CD4-positive, alpha-beta T cell treated with Interleukin-6 for 4 hours (primary cell): ENCODE measurements around the gene PRKD1.

Experiments used
- DNase-seq: peaks from one replicate; pipeline ENCODE4 v3.0.0-alpha.2; 2020; ENCODE audit warnings: mixed read lengths

Gene PRKD1

GRCh38 chr14:29587046-29587445 lies 340.6 kb downstream of the PRKD1 start:
- DNase-seq: no peak

DNA sequence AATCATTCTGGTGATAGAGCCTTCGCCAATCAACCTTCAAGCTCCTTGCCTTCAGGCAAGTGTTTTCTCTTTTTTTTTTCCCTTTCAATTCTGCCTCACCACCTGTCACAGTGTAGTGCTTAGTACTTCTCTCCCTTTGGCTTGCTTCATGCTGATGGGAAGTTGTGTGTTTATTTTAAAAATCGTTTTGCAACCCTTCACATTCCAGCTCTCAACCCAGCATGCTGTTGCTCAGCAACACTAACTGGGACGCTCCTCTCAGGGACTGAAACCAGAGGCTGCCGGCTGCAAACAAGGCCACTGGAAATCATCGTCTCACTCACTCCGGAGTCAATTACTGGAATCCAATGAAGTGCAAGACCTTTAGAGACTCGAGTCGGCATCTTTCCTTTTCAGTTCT lies 342.7 kb downstream of the PRKD1 start:
- no peak for DNase-seq

GRCh38 chr14:29580763-29581162 lies 346.9 kb downstream of the PRKD1 start:
- no peak for DNase-seq

DNA sequence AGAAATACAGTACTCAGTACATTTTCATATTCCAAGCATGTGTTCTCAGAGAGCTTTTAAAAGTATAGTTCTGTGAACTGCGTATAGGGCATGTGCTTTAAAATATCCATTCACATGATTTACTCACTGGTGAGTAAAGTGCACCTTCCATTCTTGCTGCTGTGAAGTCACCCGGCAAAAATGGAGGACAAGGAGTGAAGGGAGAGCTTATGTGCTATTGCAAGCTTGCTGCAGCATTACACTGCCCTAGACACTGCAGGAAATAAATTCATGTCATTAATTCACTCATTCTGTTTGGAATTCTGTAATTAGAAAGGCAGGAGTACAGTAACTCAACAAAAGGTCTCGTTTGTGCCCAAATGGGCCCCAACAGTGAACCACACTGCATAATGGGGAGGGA lies 347.8 kb downstream of the PRKD1 start:
- DNase-seq: no peak

GRCh38 chr14:29576927-29577326 lies 350.7 kb downstream of the PRKD1 start:
- no peak for DNase-seq

- no peak for DNase-seq
These were observed 358.5 kb downstream of the PRKD1 start for GRCh38 chr14:29569194-29569593.

DNA sequence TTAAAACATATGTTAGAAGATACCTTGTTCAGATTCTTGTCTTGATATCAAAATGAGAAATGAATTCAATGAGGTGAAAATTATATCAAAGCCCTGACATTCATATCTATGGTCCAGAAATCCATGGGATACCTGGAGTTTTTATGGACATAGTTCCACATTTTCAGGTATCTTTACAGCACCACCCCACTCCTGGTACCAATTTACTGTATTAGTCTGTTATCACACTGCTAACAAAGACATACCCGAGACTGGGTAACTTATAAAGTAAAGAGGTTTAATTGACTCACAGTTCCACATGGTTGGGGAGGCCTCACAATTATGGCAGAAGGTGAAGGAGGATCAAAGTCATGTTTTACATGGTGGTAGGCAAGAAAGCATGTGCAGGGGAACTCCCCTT lies 361.5 kb downstream of the PRKD1 start:
- no peak for DNase-seq

- DNase-seq: no peak
These were observed 369.1 kb downstream of the PRKD1 start for GRCh38 chr14:29558516-29558915.

DNA sequence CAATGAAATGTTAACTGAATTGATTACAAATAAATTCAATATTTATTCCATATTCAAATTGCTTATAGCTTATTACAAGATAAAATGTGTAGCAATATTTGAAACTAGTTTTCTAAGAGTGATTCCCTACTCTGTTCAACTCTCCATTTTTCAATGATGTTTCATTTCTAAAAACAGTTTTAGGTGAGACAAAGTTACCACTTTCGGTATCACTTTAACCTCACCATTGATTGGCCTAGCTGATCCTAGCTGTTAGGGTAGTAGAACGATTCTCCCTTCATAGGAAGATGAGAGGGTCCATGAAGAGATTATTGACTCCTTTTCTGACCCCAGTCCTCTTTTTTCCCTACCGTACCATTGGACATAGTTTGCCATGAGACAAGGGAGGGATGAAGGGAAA lies 373.3 kb downstream of the PRKD1 start:
- no peak for DNase-seq

DNA sequence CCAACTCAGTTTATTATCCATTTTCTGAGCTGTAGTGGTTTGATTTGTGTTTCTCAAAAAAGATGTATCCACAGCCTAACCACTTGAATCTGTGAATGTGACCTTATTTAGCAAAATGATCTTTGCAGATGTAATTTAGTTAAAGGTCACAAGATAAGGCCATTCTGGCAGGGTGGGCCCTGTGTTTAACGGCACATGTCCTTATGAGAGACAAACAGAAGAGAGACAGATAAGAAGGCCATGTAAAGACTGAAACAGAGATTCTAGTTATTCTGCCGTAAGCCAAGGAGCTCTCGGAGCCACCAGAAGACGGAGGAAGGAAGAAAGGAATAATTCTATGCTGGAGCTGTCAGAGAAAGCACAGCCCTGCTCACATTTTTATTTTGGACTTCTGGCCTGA lies 374.2 kb downstream of the PRKD1 start:
- no peak for DNase-seq

DNA sequence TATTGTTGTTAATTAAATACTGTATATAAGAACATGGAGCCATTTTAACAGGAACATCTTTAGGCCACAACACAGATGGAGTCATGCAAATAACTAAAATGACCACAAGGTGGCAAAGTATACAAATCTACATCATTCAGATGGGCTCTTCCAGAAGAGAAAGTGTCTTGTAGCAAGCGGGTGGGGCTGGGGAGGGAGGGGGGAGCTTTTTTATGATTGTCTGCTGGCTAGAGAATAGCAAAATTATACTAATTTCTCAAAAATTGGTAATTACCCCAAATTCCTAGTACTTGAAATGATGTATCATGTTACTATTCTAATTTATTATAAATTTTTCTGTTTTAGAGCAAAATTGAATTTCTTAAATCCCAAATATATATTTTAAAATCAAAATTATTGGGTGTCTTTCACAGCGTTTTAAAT lies 378.7 kb downstream of the PRKD1 start:
- no peak for DNase-seq

DNA sequence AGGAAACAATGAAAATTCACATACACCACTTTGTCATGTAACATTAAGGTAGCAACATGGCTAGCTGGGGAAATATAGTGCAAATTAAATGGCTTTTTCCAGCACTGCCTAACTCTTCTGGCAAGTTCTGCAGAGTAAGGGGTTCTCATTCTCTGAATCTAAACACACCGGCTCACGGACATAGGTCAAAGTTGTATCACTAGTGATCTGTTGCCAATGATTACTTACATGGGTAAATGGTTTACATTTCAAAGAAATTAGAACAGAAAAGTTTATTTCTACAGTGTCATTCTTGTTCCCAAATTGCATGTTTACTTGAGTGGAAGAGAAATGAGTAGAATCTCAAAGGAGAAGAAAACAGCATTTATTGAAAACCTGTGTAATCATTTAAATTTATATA lies 381.9 kb downstream of the PRKD1 start:
- DNase-seq: no peak

GRCh38 chr14:29536886-29537511 lies 390.6 kb downstream of the PRKD1 start:
- DNase-seq: no peak

DNA sequence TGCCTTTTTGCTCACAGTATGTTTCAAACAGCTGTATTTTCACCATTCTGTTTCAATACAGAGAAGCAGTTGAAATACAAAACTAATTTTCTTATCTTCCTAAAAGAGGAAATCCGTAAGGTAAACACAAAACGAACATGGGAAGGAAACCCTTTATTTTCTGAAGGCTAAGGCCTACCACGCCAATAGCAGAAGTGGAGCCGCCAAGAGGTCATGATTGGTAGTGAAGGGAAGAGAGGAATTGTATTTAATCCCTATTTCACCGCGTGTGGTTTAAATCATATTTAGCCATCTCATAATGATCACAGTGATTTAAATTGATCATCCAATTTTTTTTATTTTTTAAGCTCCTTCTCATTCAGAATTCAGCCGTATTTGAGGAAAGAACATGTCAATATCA lies 398.2 kb downstream of the PRKD1 start:
- no peak for DNase-seq

DNA sequence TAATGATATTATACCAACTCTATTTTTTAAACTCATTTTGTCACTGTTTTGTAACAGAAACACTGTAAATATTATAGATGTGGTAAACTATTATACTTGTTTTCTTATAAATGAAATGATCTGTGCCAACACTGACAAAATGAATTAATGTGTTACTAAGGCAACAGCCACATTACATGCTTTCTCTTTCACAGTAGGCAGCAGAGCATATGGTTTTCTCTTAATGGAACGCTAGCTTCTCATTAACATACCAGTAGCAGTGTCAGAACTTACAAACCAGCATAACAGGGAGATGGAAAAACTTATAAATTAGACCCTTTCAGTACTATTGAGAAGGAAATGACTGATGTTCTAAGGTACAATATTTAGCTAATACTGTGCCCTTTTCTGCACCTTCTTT lies 398.8 kb downstream of the PRKD1 start:
- DNase-seq: no peak

- no peak for DNase-seq
These were observed 400.4 kb downstream of the PRKD1 start for GRCh38 chr14:29527286-29527685.
